ENCODE results near the gene MRPL48. TPM values are rescaled to one million over a fixed set of nuclear protein-coding genes. Genes with fewer than 3 reads are reported as not detected.

The MRPL48 gene
- total RNA-seq, 1 donor, result 14.5 TPM

DNA sequence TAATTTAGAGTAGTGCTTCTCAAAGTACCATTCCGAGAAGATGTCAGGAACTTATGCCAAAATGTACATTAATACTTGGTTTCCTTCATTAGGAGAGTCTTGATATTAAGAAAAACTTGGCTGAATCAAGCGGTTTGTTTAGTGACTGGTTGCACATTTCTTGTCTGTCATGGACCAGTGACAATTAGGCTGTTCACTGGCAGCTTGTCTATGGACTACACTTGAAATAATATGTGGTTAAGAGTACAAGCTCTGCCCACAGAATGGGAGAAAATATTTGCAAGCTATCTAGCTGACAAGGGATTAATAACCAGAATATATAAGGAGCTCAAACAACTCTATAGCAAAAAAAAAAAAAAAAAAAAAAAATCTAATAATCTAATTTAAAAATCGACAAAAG lies 64.4 kb downstream of the MRPL48 start:
- no peak overlapping the region for H3K4me3 ChIP-seq (ENCODE audit: insufficient read depth, low read length)
- no peaks in the 10 kb centered on the region for H3K27me3 ChIP-seq (ENCODE audit: insufficient read depth, low read length)
- H3K27ac ChIP-seq (ENCODE audit: low read depth, low read length), result no peak overlapping the region
- H4K20me1 ChIP-seq (ENCODE audit: insufficient read depth, low read length), result no peaks in the 10 kb centered on the region
- H3K36me3 ChIP-seq (ENCODE audit: insufficient read depth, low read length), result no peaks in the 10 kb centered on the region
- peaks cover 3% of the 10 kb centered on the region for H3K4me1 ChIP-seq (ENCODE audit: insufficient read depth, low read length)
- no peaks in the 10 kb centered on the region for H3K79me2 ChIP-seq (ENCODE audit: insufficient read depth, low read length)
- no peak for DNase-seq (ENCODE audit: insufficient read length, low spot score, missing footprints)
- TF ChIP-seq, protein P1, sequence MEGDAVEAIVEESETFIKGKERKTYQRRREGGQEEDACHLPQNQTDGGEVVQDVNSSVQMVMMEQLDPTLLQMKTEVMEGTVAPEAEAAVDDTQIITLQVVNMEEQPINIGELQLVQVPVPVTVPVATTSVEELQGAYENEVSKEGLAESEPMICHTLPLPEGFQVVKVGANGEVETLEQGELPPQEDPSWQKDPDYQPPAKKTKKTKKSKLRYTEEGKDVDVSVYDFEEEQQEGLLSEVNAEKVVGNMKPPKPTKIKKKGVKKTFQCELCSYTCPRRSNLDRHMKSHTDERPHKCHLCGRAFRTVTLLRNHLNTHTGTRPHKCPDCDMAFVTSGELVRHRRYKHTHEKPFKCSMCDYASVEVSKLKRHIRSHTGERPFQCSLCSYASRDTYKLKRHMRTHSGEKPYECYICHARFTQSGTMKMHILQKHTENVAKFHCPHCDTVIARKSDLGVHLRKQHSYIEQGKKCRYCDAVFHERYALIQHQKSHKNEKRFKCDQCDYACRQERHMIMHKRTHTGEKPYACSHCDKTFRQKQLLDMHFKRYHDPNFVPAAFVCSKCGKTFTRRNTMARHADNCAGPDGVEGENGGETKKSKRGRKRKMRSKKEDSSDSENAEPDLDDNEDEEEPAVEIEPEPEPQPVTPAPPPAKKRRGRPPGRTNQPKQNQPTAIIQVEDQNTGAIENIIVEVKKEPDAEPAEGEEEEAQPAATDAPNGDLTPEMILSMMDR (IDR thresholded peaks at IDR 0.05; ENCODE audit: extremely low read depth, low read depth, low read length), result no peak
- no peak overlapping the region for H3K4me2 ChIP-seq (ENCODE audit: insufficient read depth, low read length)
- H2AFZ ChIP-seq (ENCODE audit: low read length), result no peak overlapping the region
- no peaks in the 10 kb centered on the region for H3K9me3 ChIP-seq (ENCODE audit: low read depth, low read length)

DNA sequence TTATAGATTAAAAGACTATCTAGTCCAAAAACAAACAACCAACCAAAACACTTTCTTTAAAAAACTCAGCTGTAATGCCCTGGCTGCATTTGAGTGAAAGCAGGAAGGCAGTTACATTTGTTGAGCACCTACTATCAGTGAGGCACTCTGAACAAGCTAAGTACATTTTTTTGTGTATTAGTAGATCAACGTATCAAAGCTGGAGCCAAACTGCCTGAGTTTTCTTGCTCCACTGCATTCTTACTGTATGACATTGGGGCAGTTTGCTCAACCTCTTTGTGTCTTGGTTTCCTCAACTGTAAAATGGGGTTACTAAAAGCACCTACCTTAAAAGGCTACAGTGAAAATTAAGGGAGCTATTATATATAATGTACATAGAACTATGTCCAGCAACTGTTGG lies 67.0 kb downstream of the MRPL48 start:
- H3K27me3 ChIP-seq (ENCODE audit: insufficient read depth, low read length), result no peaks in the 10 kb centered on the region
- peaks cover 3% of the 10 kb centered on the region for H3K4me1 ChIP-seq (ENCODE audit: insufficient read depth, low read length)
- DNase-seq (ENCODE audit: insufficient read length, low spot score, missing footprints), result no peak
- no peak overlapping the region for H3K27ac ChIP-seq (ENCODE audit: low read depth, low read length)
- H2AFZ ChIP-seq (ENCODE audit: low read length), result no peak overlapping the region
- TF ChIP-seq, protein P1 (IDR thresholded peaks at IDR 0.05; ENCODE audit: extremely low read depth, low read depth, low read length), result no peak
- no peaks in the 10 kb centered on the region for H3K36me3 ChIP-seq (ENCODE audit: insufficient read depth, low read length)
- no peaks in the 10 kb centered on the region for H3K79me2 ChIP-seq (ENCODE audit: insufficient read depth, low read length)
- no peak overlapping the region for H3K4me3 ChIP-seq (ENCODE audit: insufficient read depth, low read length)
- H4K20me1 ChIP-seq (ENCODE audit: insufficient read depth, low read length), result peaks cover 2% of the 10 kb centered on the region
- no peak overlapping the region for H3K4me2 ChIP-seq (ENCODE audit: insufficient read depth, low read length)
- no peaks in the 10 kb centered on the region for H3K9me3 ChIP-seq (ENCODE audit: low read depth, low read length)

DNA sequence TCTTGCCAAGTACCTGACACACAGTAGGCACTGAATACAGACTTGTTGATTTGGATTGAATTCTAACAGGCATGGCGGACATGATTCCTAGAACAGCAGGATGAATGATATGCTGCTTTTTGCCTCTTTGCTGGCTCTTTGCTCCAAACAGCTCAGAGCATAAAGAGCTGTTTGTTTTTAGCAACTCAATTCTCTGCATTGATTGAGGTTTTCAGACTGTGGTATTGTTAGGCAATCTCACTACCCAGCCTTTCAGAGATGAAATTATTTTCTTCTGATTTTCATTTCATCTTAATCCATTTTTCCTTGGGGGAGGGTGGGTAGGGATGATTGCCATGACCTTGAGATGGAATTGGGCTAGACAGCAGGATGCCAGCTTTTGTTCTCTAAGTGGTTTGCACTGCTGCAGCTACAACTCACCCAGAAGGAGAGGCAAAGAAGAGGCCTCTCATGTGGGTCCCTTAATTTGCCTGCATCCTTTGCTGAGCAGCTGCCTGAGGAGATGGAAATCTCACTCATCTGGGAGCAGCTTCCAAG lies 68.4 kb downstream of the MRPL48 start:
- no peaks in the 10 kb centered on the region for H3K27me3 ChIP-seq (ENCODE audit: insufficient read depth, low read length)
- peaks cover 3% of the 10 kb centered on the region for H3K4me1 ChIP-seq (ENCODE audit: insufficient read depth, low read length)
- H3K36me3 ChIP-seq (ENCODE audit: insufficient read depth, low read length), result no peaks in the 10 kb centered on the region
- no peak overlapping the region for H2AFZ ChIP-seq (ENCODE audit: low read length)
- no peaks in the 10 kb centered on the region for H3K9me3 ChIP-seq (ENCODE audit: low read depth, low read length)
- DNase-seq (ENCODE audit: insufficient read length, low spot score, missing footprints), result no peak
- TF ChIP-seq, protein P1 (IDR thresholded peaks at IDR 0.05; ENCODE audit: extremely low read depth, low read depth, low read length), result no peak
- H3K4me2 ChIP-seq (ENCODE audit: insufficient read depth, low read length), result no peak overlapping the region
- no peak overlapping the region for H3K27ac ChIP-seq (ENCODE audit: low read depth, low read length)
- peaks cover 2% of the 10 kb centered on the region for H4K20me1 ChIP-seq (ENCODE audit: insufficient read depth, low read length)
- H3K79me2 ChIP-seq (ENCODE audit: insufficient read depth, low read length), result no peaks in the 10 kb centered on the region
- no peak overlapping the region for H3K4me3 ChIP-seq (ENCODE audit: insufficient read depth, low read length)

DNA sequence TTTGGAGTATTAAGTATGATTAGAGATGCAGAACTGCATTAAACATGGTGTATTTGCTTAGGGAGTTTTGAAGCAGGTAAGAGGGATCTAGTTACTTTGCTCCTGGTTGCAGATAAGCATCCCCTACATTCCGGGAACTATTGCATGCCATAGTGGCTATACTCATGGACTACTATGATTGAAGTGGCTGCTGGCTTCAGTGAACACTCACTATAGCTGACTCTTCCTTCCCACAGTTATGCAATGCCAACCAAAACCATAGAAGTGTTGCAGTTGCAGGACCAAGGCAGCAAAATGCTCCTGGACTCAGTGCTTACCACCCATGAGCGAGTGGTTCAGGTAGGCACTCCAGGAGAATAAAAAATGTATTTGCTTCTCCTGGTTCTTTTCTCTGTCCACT lies 72.0 kb downstream of the MRPL48 start:
- Histone ChIP-seq H3K27me3 (ENCODE audit: insufficient read depth, low read length) (no peaks in the 10 kb centered on the region), H2AFZ (ENCODE audit: low read length) (no peak overlapping the region), H4K20me1 (ENCODE audit: insufficient read depth, low read length) (peaks cover 2% of the 10 kb centered on the region), H3K4me3 (ENCODE audit: insufficient read depth, low read length) (no peak overlapping the region), H3K4me1 (ENCODE audit: insufficient read depth, low read length) (peaks cover under 1% of the 10 kb centered on the region), H3K27ac (ENCODE audit: low read depth, low read length) (no peak overlapping the region), H3K4me2 (ENCODE audit: insufficient read depth, low read length) (no peak overlapping the region), H3K9me3 (ENCODE audit: low read depth, low read length) (no peaks in the 10 kb centered on the region), H3K79me2 (ENCODE audit: insufficient read depth, low read length) (no peaks in the 10 kb centered on the region), H3K36me3 (ENCODE audit: insufficient read depth, low read length) (peaks cover 8% of the 10 kb centered on the region)
- TF ChIP-seq, protein P1 (IDR thresholded peaks at IDR 0.05; ENCODE audit: extremely low read depth, low read depth, low read length), result no peak
- no peak for DNase-seq (ENCODE audit: insufficient read length, low spot score, missing footprints)

All from osteoblast (primary cell).